HG02759 (cell line): ENCODE results near the gene ADAM12.
"Not testable (repeated sequence)": the region's sequence is repeated elsewhere in the genome, so short reads cannot be mapped to it uniquely, and the experiment has no call there.

ENCODE experiments used
- ATAC-seq: cut with Tn5 transposase; IDR thresholded peaks from one replicate; pipeline ENCODE4 v1.9.1; 2021; ENCODE audit warnings: mild to moderate bottlenecking, moderate library complexity; ENCODE audit not compliant: unreplicated experiment

Gene ADAM12

DNA sequence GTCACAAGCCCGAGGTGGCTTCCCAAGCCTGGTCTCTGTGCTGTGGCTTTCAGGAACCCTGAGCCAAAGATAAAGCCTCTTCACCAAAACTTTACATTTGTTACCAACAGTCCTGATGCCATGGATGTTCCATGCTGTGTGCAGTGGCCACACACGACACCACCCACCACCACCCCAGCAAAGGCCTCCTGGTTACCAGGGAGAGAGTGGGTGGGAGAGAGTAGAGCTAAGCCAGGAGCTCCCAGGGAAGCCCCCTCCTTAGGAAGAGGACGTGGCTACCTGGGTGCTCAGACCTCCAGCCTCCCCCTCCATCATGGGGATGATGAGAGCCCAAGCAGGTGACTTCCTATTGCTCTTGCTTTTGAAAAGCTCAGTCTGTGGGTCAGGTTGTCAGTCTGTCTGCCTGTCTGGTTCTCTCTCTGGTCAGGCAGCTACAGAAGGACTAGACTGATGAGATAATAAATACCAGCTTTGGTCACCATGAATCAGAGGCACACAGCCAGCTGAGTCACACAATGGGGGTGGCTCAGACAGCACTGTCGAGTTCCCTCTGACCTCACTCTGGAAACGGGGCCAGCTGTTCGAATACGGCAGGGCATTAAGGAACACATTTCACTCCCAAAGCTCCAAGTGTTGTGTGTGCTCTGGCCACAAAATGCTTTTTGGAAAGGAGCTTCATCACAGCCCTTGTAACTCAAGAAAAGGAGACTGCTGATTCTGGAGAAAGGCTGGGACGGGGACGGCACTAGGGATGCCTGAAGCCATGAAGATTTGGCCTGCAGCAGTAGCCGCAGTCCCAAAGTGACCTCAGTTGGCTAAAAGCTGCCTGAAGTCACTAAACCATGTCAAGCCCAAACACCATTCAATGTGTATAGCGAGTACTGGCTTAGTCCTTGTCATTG, 325.9 kb downstream of the ADAM12 start:
- ATAC-seq = no peak

DNA sequence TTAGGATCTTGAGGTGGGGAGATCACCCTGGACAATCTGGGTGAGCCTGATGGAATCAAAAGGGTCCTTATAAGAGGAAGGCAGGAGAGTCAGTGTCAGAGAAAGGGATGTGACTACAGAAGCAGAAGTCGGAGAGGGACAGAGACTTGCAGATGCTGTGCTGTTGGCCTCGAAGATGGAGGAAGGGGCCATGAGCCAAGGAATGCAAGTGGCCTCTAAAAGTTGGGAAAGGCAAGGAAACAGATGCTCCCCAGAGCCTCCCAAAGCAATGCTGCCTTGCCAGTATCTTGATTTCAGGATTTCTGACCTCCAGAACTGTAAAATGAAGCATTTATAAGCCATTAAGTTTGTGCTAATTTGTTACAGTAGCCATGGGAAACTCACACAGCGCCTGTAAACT, 326.8 kb downstream of the ADAM12 start:
- ATAC-seq = no peak

DNA sequence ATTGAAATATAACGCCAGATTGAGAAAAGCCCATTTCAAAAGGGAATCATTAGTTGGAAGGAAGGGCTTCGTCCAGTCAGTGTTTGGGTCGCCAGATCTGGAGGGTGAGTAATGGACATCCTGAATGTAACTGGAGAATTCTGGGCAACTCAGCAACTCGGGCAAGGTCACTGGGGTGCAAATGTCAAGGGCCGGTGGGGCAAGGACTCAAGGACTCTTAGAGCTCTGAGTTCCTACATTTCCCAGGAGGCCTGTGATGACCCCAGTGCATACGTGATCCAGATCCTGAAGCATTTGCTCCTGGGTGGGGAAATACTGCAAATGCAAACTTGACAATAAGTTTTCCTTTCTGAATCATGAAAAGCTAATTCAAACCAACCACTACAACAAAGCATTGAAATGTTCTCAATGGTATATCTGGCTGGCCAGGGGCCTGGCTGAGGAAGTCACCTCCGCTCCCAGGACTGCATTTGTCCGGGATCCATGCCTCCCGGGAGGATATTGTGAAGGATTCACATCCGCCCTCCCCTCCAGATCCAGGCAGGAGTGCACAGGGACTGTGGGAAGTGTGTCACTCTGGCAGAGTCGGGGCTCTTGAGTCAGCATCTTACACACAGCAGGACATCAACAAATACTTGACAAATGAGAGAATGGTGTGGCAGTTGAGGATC, 327.9 kb downstream of the ADAM12 start:
- ATAC-seq = no peak

DNA sequence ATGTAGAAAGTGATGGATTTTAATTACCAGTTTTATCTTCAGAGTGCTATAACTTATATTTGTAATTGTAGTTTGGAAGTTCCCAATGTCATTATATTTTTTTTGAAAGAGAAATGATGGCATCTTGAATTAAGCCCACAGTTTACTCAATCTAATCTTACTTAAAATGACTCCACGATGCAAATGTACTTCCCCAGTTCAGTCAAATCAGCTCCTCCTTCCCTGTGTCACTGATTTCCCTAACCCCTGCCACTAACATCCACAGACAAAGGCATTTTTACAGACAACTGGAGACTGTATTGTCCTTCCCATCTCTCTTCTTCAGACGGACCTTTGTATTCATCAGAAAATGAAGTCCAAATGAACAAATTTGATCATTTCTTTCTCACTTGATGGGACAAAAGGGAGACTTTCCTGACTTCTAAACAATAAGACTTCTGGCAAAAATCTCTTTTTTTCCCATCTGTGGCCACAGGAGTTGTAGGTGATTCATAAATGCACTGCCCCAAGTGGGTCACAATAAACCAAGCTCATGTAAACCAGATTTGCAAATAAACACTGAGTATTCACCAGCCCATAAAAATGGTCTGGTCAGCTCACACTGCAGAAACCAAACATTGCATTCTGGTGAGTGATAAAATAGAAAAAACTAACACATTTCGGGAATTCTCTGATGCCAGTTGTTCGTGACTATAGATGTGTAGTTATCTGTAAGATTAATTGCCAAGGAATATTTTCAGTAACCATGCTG, 329.0 kb downstream of the ADAM12 start:
- ATAC-seq = no peak

DNA sequence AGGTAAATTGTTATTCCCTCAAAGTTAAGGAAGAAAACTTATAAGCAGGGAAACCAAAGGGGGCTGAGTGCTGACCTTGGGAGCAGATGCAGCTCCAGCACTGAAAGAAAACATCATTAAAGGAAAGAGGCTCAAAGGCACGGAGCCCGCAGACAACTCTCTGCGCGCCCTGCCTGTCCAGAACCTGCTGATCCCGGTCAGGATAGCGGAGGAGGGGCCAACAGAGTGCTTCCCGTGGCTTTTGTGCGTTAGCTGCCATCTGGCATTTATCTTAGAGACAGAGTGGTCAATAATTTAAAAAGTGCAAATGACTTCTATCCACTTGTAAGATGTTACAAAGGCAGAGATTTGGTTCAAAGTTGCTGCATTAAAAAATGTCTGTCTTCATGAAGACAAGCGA, 329.8 kb downstream of the ADAM12 start:
- no peak for ATAC-seq

DNA sequence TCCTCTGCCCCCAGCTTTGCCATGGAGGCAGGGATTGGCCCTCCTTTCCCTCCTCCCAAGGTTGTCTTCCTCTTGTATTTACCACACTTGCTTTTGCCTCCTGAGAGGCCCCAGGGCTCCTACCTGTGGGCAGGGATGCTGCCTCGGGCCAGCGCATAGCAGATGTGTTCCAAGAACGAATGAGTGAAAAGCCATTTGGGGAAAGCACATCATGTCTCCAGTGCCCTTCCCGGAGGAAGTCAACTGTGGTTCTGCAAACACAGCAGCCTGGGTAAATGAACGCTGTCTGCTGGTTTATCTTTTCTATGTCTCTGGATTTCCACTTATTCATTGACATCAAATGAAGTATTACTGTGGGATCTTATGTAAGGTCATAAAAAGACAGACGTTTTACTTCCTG, 330.2 kb downstream of the ADAM12 start:
- ATAC-seq = no peak

DNA sequence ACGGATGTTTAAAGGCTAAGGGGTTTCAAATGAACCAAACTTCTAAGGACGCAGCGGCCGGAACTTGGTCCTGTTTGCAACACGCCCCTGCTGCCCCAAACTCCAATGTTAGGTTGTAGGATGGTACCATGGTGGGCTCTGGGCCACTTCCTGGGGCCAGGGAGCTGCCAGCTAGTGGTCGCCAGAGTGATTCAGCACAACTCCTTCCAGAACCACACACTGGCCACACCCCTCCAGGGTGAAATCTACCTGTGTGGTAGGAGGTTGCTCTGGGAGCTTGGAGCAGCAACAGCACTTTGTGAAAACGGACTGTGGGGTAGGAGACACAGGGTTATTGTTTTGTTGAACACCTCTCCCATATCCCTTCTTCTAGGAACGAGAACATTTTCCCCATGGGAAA, 330.8 kb downstream of the ADAM12 start:
- ATAC-seq = no peak

DNA sequence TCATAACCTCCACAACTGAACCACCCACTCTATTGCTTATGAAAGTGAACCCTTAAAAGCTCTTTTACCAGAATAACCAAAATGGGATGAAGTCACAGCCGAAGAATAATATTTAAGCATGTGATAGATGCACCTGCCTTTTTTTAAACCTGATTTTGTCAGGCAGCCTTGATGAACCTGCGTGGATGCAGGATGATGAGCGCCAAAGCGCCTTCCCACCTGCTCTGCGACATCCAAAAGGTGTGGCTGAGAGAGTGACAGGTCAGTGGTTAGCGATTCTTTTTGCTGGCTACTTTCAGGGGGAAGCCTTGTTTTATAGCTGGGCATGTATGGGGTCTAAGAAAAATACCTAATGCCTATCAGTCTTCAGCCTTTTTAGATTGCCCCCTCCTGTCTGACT, 334.1 kb downstream of the ADAM12 start:
- ATAC-seq = no peak

DNA sequence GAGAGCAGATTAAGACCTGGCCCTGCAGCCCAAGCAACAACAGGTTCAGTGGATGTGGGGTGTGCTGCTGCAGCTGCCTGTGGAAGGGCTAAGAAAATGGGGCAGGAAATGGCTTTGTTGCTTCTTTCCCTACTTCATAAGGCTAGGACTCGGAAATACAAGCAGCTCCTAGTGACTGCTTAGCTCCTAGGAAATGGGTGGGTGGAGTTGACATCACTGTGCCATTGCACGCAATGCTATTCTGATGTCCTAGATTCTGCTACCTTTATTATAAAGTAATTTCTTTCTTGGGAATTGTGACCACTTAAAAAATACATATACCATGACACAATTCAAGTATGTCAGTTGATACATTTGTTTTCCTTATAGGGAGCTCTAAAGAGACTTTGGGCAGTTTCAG, 336.1 kb downstream of the ADAM12 start:
- no peak for ATAC-seq

DNA sequence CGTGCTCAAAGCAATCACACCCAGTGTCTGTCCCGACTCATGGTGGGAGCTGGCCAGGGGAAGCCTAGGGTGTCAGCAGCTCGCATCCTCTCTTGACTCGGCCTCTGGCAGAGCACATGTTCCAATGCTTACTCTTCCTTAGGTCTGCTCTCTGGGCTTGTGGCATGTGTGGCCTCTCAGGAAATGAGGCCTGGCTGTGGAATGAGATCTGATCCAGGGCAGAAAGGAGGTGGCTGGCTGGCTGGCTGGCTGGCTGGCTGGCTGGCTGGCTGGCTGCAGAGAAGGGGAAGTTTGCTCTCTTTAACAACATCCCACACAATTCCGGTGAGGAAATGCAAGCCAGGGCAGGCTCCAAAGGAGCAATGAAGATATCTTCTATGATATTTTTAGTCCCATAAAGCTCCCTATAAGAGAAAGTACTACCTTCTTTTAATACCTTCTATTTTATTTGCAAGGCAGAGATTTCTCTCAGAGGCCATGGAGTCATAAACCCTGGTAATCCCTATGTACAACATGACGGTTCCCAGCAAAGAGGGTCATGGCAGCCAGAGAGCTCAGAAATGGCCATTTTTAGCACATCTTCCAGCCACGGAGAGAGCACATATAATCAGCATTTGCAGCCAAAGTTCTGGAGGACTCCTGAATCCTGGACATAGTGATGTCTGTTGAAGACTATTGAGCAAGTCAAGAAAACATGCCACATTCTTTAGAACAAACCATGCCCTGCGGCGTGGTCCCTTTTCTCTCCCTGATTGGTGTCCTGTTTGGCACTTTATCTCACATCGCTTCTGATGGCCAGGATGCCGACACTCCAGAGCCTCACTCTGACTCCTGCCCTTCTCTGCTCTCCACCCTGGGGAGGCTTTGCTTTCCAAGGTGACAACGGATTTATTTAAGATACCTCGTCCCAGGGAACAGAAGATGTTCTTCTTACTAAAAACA, 338.2 kb downstream of the ADAM12 start:
- no peak for ATAC-seq

DNA sequence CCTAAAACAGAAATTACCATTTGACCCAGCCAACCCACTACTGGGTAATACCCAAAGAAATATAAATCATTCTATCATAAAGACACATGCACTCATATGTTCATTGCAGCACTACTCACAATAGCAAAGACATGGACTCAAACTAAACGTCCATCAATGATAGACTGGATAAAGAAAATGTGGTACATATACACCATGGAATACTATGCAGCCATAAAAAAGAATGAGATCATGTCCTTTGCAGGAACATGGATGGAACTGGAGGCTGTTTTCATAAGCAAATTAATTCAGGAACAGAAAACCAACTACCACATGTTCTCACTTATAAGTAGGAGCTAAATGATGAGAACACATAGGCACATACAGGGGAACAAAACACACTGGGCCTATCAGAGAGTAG, 340.5 kb downstream of the ADAM12 start:
- not testable (repeated sequence) for ATAC-seq

DNA sequence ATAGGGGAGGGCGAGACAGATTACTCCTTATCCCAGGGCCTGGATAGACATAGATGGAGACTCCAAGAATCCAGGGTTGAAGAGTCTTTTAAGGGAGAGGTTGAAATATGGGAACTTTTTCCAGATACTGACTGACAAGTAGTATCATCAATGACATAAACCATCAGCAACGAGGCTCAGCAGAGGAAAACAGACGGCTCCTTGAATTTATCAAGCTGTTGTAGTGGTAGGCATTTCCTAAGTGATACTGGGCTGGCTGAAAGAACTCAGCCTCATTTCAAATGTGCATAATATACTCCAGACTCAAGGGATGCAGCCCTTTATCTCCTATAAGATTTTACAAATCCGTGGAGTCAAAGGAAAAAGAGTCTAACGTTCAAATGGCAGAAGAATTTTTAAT, 341.4 kb downstream of the ADAM12 start:
- ATAC-seq = no peak

DNA sequence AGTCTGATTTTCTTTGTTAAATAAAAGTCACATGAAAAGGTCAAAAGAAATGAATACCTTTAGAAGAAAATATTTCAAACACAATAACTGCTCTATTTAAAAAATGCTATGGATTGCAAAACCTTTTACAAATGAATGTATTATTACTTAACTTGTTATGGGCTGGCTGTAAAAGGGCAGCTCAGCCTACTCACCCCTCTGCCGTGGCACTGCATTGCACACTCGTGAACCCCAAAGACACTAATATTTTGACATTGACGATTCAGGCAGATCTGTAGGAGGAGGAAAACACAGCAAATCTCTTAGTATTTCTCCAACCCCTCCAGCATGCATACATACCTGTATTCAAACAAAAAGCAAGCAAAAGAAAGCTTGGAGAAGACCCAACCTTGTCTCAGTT, 342.4 kb downstream of the ADAM12 start:
- no peak for ATAC-seq

DNA sequence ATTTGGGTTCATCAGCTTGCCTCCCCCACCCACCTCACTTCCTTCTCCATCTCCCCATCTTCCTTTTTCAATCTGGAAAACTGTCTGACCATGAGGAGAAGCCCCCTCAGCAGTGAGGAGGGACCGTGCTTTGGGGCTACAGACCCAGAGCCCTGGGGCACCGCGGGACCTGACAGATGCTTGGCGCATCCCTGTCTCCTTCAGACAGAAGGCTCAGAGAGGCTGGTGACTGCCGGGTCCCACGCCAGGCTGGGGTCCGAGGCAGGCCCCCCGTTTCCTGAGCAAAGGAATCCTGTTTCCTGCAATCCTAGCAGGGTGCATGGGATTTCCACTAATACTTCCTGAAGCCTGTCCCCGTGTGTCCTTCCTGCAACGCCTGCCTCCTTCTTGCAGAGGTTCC, 344.9 kb downstream of the ADAM12 start:
- ATAC-seq = no peak

DNA sequence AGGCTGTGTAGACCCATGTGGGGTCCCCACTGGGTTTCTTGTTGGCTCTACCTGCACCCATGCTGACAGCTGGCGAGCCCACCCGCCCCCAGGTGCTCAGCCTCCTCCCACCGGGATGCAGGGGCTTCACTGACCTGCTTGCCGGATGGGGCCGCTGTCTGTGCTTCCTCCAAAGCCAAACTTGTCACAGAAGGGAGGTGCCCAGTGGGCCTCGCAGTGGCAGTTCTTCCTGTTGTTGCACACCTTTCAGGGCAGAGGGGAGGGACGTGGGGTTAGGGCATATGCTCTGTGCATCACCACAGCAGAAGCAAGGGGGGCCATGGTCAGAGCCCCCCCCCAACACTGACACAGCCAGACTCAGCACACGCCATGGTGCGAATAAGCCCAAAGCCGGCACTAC, 345.4 kb downstream of the ADAM12 start:
- ATAC-seq = no peak

DNA sequence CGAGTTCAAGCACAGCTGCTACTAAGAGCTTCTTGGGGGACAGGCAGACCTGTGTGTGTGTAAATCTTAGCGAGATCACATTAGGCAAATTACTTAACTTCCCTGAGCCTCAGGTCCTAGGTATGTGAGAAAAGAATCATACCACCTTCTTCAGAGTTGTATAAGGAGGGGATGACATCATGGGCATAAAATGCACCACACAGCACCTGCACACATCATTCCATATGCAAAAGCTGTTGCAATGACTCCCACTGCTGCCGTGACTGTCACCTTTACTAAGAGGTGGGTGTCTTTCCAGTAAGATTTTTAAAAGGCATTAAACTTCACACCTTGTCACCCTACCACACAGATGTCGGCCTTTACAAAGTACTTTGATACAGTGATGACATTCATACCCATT, 345.9 kb downstream of the ADAM12 start:
- no peak for ATAC-seq

DNA sequence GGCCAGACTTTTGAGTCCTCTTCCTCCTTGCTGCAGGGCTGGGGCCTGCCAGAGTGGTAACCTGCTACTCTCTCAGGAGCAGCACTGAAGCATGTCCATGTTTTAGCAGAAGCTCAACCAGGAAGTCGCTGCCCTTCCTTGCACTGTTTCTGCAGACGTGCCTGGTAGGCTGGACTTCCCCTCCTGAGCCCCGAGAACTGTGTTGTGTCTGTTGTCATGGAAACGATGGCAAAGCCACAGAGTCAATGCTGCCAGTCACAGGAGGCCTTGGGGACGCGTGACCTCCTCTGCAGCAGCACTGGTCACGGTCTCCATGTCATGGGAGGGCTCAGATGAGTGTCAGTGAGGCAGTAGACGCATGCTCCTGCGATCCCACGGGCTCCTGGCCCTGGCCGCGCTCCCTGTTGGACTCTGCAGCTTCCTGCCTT, 346.5 kb downstream of the ADAM12 start:
- peak; percentile 99 for ATAC-seq

DNA sequence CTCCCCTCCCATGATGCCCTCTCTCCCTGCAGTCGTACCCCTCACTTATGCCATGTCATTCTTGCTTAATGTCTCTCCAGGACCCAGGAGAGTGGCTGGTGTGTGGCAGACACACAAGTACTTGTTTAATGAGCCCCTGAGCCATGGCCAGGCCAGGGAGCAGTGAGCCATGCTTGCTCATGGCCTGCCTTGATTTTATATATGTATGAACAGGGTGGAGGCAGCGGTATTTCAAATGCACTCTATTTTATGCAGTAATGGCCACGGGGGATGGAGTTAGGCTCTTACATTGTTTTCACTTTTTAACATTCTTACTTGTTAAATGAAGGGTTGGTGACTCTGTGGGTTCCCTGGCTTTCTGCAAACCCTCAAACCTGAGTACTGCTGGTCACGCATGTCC, 347.2 kb downstream of the ADAM12 start:
- ATAC-seq = no peak

DNA sequence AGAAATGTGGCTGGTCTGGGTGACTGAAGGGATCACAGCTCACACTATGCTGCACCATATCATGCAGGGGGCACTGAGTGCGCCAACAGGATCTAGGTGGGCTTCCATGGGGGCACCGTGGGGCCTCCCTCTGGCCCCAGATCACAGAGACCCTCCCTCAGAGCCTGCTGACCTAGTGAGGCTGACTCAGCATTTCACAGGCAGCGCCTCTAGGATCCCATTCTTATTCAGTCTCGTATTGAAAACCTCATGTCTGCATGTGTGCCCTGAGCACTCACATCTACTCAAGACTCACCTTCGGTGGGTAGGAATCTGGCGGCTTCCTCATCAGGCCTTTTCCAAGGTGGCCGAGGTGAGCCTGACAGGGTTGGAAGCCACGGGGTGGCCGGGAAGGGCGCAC, 350.3 kb downstream of the ADAM12 start:
- no peak for ATAC-seq

DNA sequence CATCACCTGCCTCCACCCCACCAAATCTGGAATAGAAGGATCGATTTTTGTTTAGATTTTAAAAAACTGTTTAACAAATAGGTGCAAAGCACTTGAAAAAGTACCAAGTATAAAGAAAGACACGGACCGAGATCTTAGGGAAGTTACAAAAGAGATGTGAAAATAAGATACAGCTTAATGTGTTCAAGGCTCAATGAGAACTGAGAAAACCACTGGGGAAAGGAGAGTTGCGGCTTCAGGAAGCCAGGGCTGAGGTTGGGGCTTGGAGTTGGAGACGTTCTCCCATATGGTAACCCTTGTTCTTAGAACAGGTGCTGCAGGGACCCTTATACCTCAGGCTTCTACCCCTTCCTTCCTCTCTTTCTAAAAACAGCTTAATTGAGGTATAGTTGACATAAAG, 351.8 kb downstream of the ADAM12 start:
- ATAC-seq = no peak

DNA sequence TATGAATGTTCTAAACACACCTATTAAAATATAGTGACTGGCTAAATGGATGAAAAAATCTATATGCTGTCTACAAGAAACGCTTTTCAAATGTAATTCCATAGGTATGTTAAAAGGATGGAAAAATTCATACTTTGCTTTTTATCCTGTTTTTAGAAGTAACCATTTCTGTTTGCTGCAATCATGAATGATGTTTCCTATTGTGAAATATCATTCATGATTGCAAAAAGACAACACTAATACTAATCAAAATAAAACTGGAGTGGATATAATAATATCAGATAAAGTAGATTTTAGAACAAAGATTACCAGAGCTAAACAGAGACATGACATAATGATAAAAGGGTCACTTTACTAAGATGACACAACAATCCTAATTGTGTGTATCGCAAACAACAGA, 353.7 kb downstream of the ADAM12 start:
- no peak for ATAC-seq
